GM08714 (cell line): ENCODE data around the gene BTBD3.
A peak's percentile ranks its signal among the peaks of the same experiment; 100 is the strongest.

ENCODE experiments used
- H3K4me3 ChIP-seq: fragments of 200-500 bp; sonication (Bioruptor generic); 2 replicates; pipeline ENCODE4 v1.5.1; 2014; ENCODE audit warnings: mild to moderate bottlenecking, low read length, inconsistent platforms
- ZNF274 ChIP-seq: IDR thresholded peaks from 2 replicates; pipeline ENCODE4 v1.6.1; 2012; ENCODE audit warnings: mild to moderate bottlenecking, low read depth, low read length

The BTBD3 gene

GRCh38 chr20:11902285-11902697 is 15.4 kb upstream of the BTBD3 start:
- no peak overlapping the region for H3K4me3 ChIP-seq
- TF ChIP-seq ZNF274, result no peak

- TF ChIP-seq ZNF274, result no peak
- H3K4me3 ChIP-seq, result no peak overlapping the region
Observed at GRCh38 chr20:11905460-11906179, 12.1 kb upstream of the BTBD3 start.

DNA sequence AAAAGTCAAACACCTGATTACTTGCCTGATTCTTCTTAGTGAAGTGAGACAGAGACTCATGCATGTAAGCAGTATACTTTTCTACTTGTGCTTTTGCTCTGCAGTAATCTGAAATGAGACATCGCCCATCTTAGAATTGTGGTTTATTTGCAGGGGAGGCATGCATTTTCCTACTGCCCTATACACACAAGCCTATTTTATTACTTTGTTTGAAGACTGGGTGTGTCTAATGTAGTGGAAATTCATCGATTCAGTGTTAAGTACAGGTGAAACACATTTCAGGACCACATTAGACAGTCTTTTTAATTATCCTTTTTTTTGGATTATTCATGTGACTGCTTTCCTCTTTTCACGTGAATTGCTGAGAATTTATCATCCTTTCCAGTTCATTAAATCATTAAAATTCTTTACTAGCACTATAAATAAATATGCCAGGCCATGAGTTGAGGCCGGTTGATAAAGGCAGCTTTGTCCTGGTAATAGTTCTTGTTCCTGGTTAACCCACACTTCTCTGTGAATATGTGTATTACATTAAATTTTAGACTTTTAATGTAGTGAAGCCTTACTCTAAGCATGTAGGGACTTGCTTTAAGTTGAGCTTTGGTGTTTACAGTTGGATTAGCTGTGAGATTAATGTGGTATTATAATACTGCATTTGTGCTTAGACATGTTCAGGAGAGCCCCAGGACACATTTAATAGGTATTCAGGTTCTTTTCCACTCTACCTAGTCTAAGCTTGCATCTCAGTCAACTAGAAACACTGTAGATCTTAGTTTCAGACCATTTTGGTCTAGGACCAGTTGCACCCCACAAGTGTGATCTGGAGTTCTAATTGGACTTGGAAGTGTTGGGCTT is 10.8 kb upstream of the BTBD3 start:
- no peak for TF ChIP-seq ZNF274
- H3K4me3 ChIP-seq, result no peak overlapping the region

GRCh38 chr20:11907621-11908020 is 10.1 kb upstream of the BTBD3 start:
- H3K4me3 ChIP-seq, result no peak overlapping the region
- no peak for TF ChIP-seq ZNF274

GRCh38 chr20:11912013-11912658 is 5.6 kb upstream of the BTBD3 start:
- no peak for TF ChIP-seq ZNF274
- H3K4me3 ChIP-seq, result no peak overlapping the region

DNA sequence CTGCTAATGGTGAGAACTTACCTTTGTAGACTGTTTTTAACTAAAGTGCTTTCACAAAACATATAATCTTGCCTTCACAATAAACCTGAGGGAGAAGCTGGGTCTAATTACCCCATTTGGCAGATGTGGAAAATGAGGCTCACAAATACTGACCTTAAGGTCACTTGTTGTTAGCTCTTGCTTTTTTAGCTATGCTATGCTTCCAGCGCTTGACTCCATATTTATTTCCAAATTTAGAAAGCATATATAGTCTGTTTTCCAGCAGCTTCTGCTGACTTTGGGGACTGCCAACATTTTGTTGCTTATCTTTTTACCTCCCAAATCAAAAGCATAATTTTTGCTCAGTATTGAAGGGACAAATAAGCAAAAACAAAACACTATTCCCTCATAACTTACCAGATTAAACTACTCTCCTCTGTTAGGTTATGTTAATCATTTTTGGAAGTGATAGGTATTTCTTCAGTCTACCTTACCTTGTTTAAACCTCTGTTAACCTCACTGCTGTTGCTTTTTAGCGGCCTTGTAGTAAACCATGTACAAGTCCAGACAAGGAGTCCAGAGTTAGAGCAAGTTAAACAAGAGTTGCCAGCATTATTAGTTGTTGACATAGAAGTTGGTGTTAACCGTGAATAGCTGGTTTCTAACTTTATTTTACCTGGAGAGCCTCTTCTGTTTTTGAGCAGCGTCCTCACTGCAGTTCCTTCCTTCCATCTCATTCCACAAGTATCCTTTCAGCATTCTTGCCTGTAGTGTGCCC is 4.9 kb upstream of the BTBD3 start:
- TF ChIP-seq ZNF274, result no peak
- H3K4me3 ChIP-seq, result no peak overlapping the region

GRCh38 chr20:11918391-11918845 is 725 bp downstream of the BTBD3 start:
- peak overlapping the region; percentile 59; the same call in 1 of the 2 replicates for H3K4me3 ChIP-seq
- no peak for TF ChIP-seq ZNF274

- no peak for TF ChIP-seq ZNF274
- H3K4me3 ChIP-seq, result no peak overlapping the region; the same call in 1 of the 2 replicates
Observed at GRCh38 chr20:11918981-11919380, 1.3 kb downstream of the BTBD3 start.

DNA sequence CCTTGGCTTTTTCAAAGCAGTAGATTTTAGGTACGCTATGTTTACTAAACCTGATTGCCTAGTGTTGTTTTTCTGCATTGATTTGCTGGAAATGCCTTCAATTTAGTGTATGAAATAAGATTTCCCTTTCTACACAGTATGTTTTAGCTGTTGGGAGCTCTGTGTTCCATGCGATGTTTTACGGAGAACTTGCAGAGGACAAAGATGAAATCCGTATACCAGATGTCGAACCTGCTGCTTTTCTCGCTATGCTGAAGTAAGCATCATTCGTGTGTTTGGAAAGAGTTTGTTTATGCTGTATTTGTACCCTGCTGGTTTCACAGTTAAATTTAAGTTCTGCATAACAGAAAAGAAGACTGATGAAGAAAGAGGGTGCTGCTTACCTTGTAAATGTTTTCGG is 1.9 kb downstream of the BTBD3 start:
- H3K4me3 ChIP-seq, result no peak overlapping the region
- no peak for TF ChIP-seq ZNF274

DNA sequence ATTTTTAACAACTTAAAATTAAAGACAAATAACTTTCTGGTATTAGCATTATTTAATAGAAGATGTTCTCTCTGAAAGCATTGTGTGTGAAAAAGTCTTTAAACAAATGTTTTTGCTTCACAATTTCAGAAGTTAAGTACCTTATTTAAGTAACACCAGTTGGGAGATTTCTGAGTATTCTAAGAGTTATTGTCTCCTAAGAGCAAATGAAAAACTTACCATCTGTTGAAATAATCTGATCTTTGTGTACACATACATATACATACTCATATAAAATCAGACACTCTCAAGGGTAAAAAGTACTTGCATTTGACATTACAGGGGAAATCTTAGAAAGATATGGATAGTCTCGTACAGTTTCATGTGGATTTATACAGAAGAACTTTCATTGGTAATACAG is 2.4 kb downstream of the BTBD3 start:
- no peak for TF ChIP-seq ZNF274
- H3K4me3 ChIP-seq, result no peak overlapping the region

DNA sequence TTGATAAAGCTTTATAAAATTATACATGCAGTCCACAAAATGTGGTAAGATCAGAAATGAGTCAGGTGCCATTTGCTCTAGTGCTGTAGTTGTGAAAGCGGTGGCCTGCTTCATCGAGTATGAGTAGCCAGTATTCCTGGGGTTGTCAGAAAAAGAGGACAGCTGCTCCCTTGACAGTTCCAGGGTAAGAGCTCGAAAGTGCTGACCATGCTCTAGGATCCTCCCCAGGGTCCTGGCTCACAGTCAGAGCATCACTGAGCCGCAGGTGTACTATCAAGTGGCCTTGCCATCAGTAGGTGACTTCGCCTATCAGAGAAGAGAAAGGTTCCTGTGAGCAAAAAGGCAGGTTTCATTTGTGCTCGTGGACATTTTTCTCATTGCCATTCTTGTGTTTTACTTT is 3.6 kb downstream of the BTBD3 start:
- H3K4me3 ChIP-seq, result no peak overlapping the region
- no peak for TF ChIP-seq ZNF274

- no peak overlapping the region for H3K4me3 ChIP-seq
- TF ChIP-seq ZNF274, result no peak
Observed at GRCh38 chr20:11922561-11922960, 4.9 kb downstream of the BTBD3 start.

DNA sequence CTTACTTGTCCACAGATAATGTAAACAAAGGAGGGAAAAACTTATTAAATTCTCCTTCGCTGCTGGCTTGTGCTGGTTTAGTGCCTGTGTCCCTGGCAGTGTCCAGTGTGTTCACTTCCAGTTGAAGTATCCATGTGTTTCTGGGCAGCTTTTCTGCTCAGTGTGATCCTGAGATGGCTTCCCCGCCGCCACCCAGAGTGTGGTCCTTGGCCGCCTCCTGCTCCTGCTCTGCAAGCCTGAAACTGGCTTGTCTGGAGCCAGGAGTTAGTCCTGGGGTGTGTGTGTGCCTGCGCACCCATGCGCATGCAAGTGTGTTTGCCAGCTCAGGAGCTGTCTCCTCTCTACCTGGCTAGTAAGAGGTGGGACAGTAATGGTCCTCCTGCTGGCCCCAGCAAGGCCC is 7.2 kb downstream of the BTBD3 start:
- H3K4me3 ChIP-seq, result no peak overlapping the region
- no peak for TF ChIP-seq ZNF274
